AG04450 (cell line): ENCODE data around the gene PPP1R26. TPM values are rescaled to one million over a fixed set of nuclear protein-coding genes. Genes with fewer than 3 reads are reported as not detected.
A peak's percentile ranks its signal among the peaks of the same experiment; 100 is the strongest.

Source experiments
- CTCF ChIA-PET: fragments of 300-600, 350-600 bp; formaldehyde crosslinking; extraction: SDS; loops from one replicate; lab custom pipeline; 2022; ENCODE audit warnings: antibody characterized with exemption, inconsistent platforms; lab: Charles Lee
- POLR2A ChIA-PET: fragments of 350-600 bp; formaldehyde crosslinking; extraction: SDS; loops from one replicate; lab custom pipeline; 2021; ENCODE audit warnings: antibody characterized with exemption, inconsistent platforms; lab: Yijun Ruan, JAX
- DNase-seq: peaks from one replicate; pipeline ENCODE4 v3.0.0-alpha.2; 2011; ENCODE audit warnings: low read depth, low spot score
- H3K27ac ChIP-seq: one replicate; pipeline ENCODE4 v1.5.1; 2012; ENCODE audit warnings: low read depth, low read length, control low read depth
- H3K27me3 ChIP-seq: one replicate; pipeline ENCODE4 v1.6.0; 2012; ENCODE audit warnings: low read length; ENCODE audit not compliant: control insufficient read depth, insufficient read depth
- H3K4me3 ChIP-seq: 2 replicates; pipeline ENCODE4 v1.5.1; 2011; ENCODE audit warnings: mild to moderate bottlenecking, low read depth, low read length, control low read depth
- H3K9me3 ChIP-seq: 2 replicates; pipeline ENCODE4 v1.5.1; 2012; ENCODE audit warnings: low read length; ENCODE audit not compliant: control insufficient read depth, insufficient read depth
- CTCF ChIP-seq: IDR thresholded peaks from 2 replicates; pipeline ENCODE4 v1.5.1; 2011; ENCODE audit warnings: low read depth, low read length, control low read depth, inconsistent platforms
- polyA plus RNA-seq: library from polyadenylated mRNA; depleted of rRNA; stranded (reverse); fragments of >200 nt; gene quantifications from 2 replicates; pipeline ENCODE4 v1.2.3, GENCODE V29; 2011

Gene PPP1R26
- polyA plus RNA-seq, 1 experiment: 3.3 TPM

GRCh38 chr9:135476561-135477355 lies 2.8 kb upstream of the PPP1R26 start:
- POLR2A ChIA-PET: no interaction called here
- no peaks in the 10 kb centered on the region for H3K9me3 ChIP-seq
- peaks cover 2% of the 10 kb centered on the region for H3K27me3 ChIP-seq
- CTCF ChIA-PET: interaction anchor here (0.6 to 1.1 kb wide), 5 partner anchors 13 to 1285 kb away, joined by 3 to 5 read pairs (median 3); no protein-coding TSS in a partner anchor
- no peak overlapping the region for H3K4me3 ChIP-seq
- no peak overlapping the region for H3K27ac ChIP-seq
- no peak for TF ChIP-seq CTCF
- no peak for DNase-seq

- no peak overlapping the region for H3K4me3 ChIP-seq
- DNase-seq: no peak
- H3K9me3 ChIP-seq: no peaks in the 10 kb centered on the region
- ChIA-PET CTCF (interaction anchor here (1.1 kb wide), 1 partner anchor 15 kb away, joined by 3 read pairs; no protein-coding TSS in a partner anchor), POLR2A (interaction anchor here (1.2 kb wide), 1 partner anchor 617 kb away, joined by 4 read pairs; no protein-coding TSS in a partner anchor)
- peak overlapping the region; percentile 31 for H3K27ac ChIP-seq
- no peak for TF ChIP-seq CTCF
- H3K27me3 ChIP-seq: peaks cover 2% of the 10 kb centered on the region
Measured at GRCh38 chr9:135478191-135478590, 1.4 kb upstream of the PPP1R26 start.

- TF ChIP-seq CTCF: peak; percentile 13; the same call in 1 of the 2 replicates
- Histone ChIP-seq H3K27me3 (peaks cover 2% of the 10 kb centered on the region), H3K27ac (no peak overlapping the region), H3K4me3 (peak overlapping the region; percentile 46), H3K9me3 (no peaks in the 10 kb centered on the region)
- CTCF ChIA-PET: no interaction called here
- DNase-seq: no peak
- POLR2A ChIA-PET: interaction anchor here (0.6 to 1.2 kb wide), 2 partner anchors 8 to 618 kb away, joined by 4 read pairs; no protein-coding TSS in a partner anchor
Measured at GRCh38 chr9:135478829-135479468, 633 bp upstream of the PPP1R26 start.

- CTCF ChIA-PET: interaction anchor here (1.0 to 1.6 kb wide), 2 partner anchors 11 to 25 kb away, joined by 3 to 4 read pairs; no protein-coding TSS in a partner anchor
Measured at GRCh38 chr9:135480071-135480939, 723 bp downstream of the PPP1R26 start.

More at GRCh38 chr9:135480071-135480939, 723 bp downstream of the PPP1R26 start:
- TF ChIP-seq CTCF: no peak
- POLR2A ChIA-PET: interaction anchor here (0.5 to 0.7 kb wide), 3 partner anchors 14 to 1666 kb away, joined by 3 to 4 read pairs (median 3); no protein-coding TSS in a partner anchor
- H3K27ac ChIP-seq: no peak overlapping the region
- H3K4me3 ChIP-seq: peak overlapping the region; percentile 75
- no peak for DNase-seq
- no peaks in the 10 kb centered on the region for H3K27me3 ChIP-seq
- H3K9me3 ChIP-seq: no peaks in the 10 kb centered on the region
